ENCODE measurements around the gene NEMP1. TPM values are rescaled to one million over a fixed set of nuclear protein-coding genes. Genes with fewer than 3 reads are reported as not detected.
"Not testable (repeated sequence)": the region's sequence is repeated elsewhere in the genome, so short reads cannot be mapped to it uniquely, and the experiment has no call there.

NEMP1 gene
- total RNA-seq, 1 donor from 2014 or later, result 7.1 TPM

- H3K9me3 ChIP-seq, result no peaks in the 10 kb centered on the region
- TF ChIP-seq CTCF (IDR thresholded peaks at IDR 0.05) (no peak), POLR2A (IDR thresholded peaks at IDR 0.05) (no peak), POLR2AphosphoS5 (IDR thresholded peaks at IDR 0.05; ENCODE audit: insufficient read depth in 1 of 2, low read depth in 1 of 2) (no peak)
- H3K4me1 ChIP-seq, result no peaks in the 10 kb centered on the region
- no peaks in the 10 kb centered on the region for H3K27me3 ChIP-seq
- intact Hi-C loops (cut with DNase I), result no loop called here
- H3K27ac ChIP-seq, result peak overlapping the region; percentile 26
- peak overlapping the region in 1 of 2 donors; percentile 5 for H3K4me3 ChIP-seq
- peaks cover 0 to 22% of the 10 kb centered on the region in 2 donors for H3K36me3 ChIP-seq
- no peak for DNase-seq (ENCODE audit: extremely low spot score in 2 of 2)
These were observed 21.4 kb downstream of the NEMP1 start for GRCh38 chr12:57057067-57057751.

GRCh38 chr12:57055824-57056223 lies 22.8 kb downstream of the NEMP1 start:
- H3K27ac ChIP-seq, result peak overlapping the region; percentile 26

DNA sequence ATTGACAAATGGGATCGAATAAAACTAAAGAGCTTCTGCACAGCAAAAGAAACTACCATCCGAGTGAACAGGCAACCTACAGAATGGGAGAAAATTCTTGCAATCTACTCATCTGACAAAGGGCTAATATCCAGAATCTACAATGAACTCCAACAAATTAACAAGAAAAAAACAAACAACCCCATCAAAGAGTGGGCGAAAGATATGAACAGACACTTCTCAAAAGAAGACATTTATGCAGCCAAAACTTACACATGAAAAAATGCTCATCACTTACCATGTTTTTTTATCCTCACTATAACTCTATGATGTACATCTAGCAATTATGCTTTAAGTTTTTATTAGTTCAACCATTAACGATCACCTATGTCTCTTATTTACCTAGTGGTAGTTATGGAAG lies 24.7 kb downstream of the NEMP1 start:
- intact Hi-C loops (cut with DNase I); H3K27me3 ChIP-seq; H3K36me3 ChIP-seq; H3K4me1 ChIP-seq; H3K27ac ChIP-seq; H3K9me3 ChIP-seq; H3K4me3 ChIP-seq; DNase-seq (ENCODE audit: extremely low spot score in 2 of 2): not testable (repeated sequence)

More at GRCh38 chr12:57055824-57056223, 22.8 kb downstream of the NEMP1 start:
- Histone ChIP-seq H3K36me3 (peaks cover 0 to 22% of the 10 kb centered on the region in 2 donors), H3K27me3 (no peaks in the 10 kb centered on the region), H3K4me1 (no peaks in the 10 kb centered on the region), H3K4me3 (no peak overlapping the region), H3K9me3 (no peaks in the 10 kb centered on the region)
- no peak for TF ChIP-seq CTCF (IDR thresholded peaks at IDR 0.05)
- TF ChIP-seq POLR2AphosphoS5 (IDR thresholded peaks at IDR 0.05; ENCODE audit: insufficient read depth in 1 of 2, low read depth in 1 of 2), result no peak
- TF ChIP-seq POLR2A (IDR thresholded peaks at IDR 0.05), result no peak
- no peak for DNase-seq (ENCODE audit: extremely low spot score in 2 of 2)
- intact Hi-C loops (cut with DNase I), result no loop called here

- H3K9me3 ChIP-seq; H3K27ac ChIP-seq; DNase-seq (ENCODE audit: extremely low spot score in 2 of 2); H3K27me3 ChIP-seq; H3K4me1 ChIP-seq; H3K4me3 ChIP-seq; intact Hi-C loops (cut with DNase I); H3K36me3 ChIP-seq: not testable (repeated sequence)
These were observed 25.4 kb downstream of the NEMP1 start for GRCh38 chr12:57053146-57053545.

DNA sequence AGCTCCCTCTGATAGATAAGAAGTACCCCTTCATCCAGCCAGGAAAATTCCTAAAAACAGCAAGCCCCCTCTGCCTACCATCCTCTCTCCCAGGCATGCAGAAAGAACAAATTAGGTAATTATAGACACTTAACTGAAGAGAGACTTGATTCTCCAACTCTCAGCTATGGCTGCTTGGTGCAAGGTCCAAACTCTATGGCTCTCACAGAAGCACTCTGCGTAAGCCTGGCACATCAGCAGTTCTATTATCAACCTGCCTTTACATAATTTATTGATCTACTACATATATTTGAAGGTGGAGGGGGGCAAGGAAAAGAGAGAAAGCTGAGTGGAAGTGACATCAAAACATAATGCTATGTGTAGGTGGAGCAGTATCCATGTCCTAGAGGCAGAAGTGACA lies 27.6 kb downstream of the NEMP1 start:
- H3K4me3 ChIP-seq, result no peak overlapping the region
- intact Hi-C loops (cut with DNase I), result no loop called here

More for the DNA sequence above, 27.6 kb downstream of the NEMP1 start:
- Histone ChIP-seq H3K9me3 (no peaks in the 10 kb centered on the region), H3K27ac (no peak overlapping the region), H3K27me3 (no peaks in the 10 kb centered on the region), H3K36me3 (no peaks in the 10 kb centered on the region), H3K4me1 (no peaks in the 10 kb centered on the region)
- TF ChIP-seq POLR2AphosphoS5 (IDR thresholded peaks at IDR 0.05; ENCODE audit: insufficient read depth in 1 of 2, low read depth in 1 of 2) (no peak), POLR2A (IDR thresholded peaks at IDR 0.05) (no peak), CTCF (IDR thresholded peaks at IDR 0.05) (no peak)
- DNase-seq (ENCODE audit: extremely low spot score in 2 of 2), result no peak

Data from vagina (tissue), 2 donors.